ENCODE results near the gene KIAA0513. TPM values are rescaled to one million over a fixed set of nuclear protein-coding genes. Genes with fewer than 3 reads are reported as not detected.

The KIAA0513 gene
- total and polyA plus RNA-seq, 2 donors (not counting 1 experiment from before 2014, with no cell fraction given), result 1.1 to 2.1 TPM

DNA sequence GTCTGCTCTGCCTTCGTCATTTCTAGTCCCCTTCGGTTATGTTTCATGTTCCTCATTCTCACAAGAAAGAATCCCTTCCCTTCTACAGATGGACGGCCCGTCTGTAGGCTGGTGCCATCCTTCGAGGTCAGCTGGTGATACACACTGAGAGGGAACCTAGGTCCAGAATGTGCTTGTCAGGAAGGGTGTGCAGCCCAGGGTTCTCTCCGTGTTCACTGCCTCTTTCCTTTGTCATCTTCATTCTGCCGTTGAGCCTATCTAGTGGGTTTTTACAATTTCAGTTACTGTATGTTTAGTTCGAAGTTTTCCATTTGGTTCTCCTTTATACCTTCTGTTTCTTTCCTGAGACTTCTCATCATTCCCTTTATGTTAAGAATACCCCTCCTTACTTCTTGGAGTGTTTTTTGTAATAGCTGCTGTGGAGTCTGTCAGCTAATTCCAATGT, 18.9 kb downstream of the KIAA0513 start:
- no peak overlapping the region for H3K4me2 ChIP-seq (replicated peaks; ENCODE audit: low read depth, low read length, poor library complexity, severe bottlenecking)
- no peak overlapping the region for H3K9ac ChIP-seq (ENCODE audit: low read length)
- no peak overlapping the region for H3K27ac ChIP-seq (ENCODE audit: low read length in 2 of 2)
- no peak for DNase-seq
- peaks cover 0 to 5% (median 0%) of the 10 kb centered on the region in 3 donors for H3K9me3 ChIP-seq (ENCODE audit: control extremely low read depth in 1 of 3, control insufficient read depth in 2 of 3, insufficient read depth in 1 of 3, low read length in 2 of 3)
- no peaks in the 10 kb centered on the region for H3K4me1 ChIP-seq (ENCODE audit: control insufficient read depth in 2 of 2, insufficient read depth in 2 of 2, low read length in 2 of 2)
- Mint-ChIP-seq H3K4me3 (no peak overlapping the region), H3K27ac (no peak overlapping the region), H3K27me3 (peaks cover 44% of the 10 kb centered on the region), H3K9me3 (ENCODE audit: insufficient read depth) (no peaks in the 10 kb centered on the region), H3K4me1 (no peaks in the 10 kb centered on the region)
- no peak for ATAC-seq (ENCODE audit: low read depth)
- POLR2A ChIA-PET, result no interaction called here
- no peak overlapping the region for H2AFZ ChIP-seq (ENCODE audit: insufficient read depth, low read depth, low read length, poor library complexity, severe bottlenecking)
- CTCF ChIA-PET, result interaction anchor here (1.1 kb wide), 1 partner anchor 19 kb away, joined by 3 read pairs; the partner anchor contains the start of gene KIAA0513
- intact Hi-C loops (cut with micrococcal nuclease), result no loop called here
- no peak overlapping the region for H3K4me3 ChIP-seq (ENCODE audit: control extremely low read depth in 1 of 5, extremely low read depth in 1 of 5, insufficient read depth in 1 of 5, low read depth in 2 of 5, low read length in 4 of 5)
- TF ChIP-seq EZH2 (IDR thresholded peaks at IDR 0.05; ENCODE audit: borderline replicate concordance, insufficient read depth, low read depth, low read length, poor library complexity, severe bottlenecking), result no peak
- H3K79me2 ChIP-seq (ENCODE audit: control insufficient read depth, insufficient read depth, low read length), result no peaks in the 10 kb centered on the region
- H3K27me3 ChIP-seq (replicated peaks in 1 of 4; ENCODE audit: control extremely low read depth in 1 of 4, control insufficient read depth in 3 of 4, insufficient read depth in 4 of 4, low read length in 3 of 4), result peaks cover 0 to 19% (median 0%) of the 10 kb centered on the region in 4 experiments
- no peaks in the 10 kb centered on the region for H4K20me1 ChIP-seq (ENCODE audit: control insufficient read depth, insufficient read depth, low read length, poor library complexity, severe bottlenecking)
- no peaks in the 10 kb centered on the region for H3K36me3 ChIP-seq (replicated peaks in 1 of 2; ENCODE audit: control extremely low read depth in 1 of 2, control insufficient read depth in 1 of 2, extremely low read depth in 1 of 2, insufficient read depth in 2 of 2, low read length in 1 of 2)
- 93% methylated on average over 5 of the region's 8 CpGs for WGBS (ENCODE audit: insufficient coverage)

DNA sequence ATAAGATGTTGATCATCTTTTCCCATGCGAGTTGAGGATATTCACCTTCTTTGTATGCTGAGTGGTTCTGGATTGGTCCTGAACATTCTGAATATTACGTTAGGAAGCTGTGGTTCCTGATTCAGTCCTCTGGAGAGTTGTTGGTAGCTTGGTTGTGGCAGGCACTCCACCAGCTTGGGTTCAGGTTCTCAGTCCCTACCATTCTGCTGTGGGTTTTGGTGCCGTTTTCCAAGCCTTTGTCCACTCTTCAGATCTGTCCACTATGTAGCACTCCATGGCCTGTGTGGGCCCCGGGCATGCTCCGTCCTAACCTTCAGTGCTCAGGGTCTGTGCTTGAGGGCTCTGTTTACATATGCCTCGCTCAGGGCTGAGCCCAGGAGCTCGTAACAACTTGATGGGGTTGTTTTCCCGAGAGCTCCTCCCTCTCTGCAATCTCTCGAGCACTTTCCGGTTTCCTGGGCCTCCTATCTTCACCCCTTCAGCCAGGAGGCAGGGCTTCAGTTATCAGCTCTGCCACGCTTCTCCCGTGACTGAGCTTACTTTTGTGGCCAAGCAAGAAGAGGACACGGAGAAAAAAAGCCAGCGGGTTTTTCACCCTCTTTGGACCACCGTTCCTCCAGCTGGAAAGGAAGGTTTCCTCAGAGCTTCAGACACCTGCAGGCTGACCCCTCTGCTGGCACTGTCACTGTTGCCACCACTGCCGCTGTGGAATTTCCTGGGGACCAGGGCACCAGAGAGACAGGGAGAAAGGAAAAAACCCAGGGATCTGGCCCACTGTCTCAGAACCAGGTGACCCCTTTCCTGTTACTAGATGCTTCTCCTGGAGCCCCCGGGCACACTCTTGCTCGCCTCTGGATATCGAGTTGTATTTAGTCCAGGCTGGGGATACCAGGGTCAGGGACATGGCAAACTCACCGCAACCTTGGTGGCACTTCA, 19.6 kb downstream of the KIAA0513 start:
- no peaks in the 10 kb centered on the region for H3K36me3 ChIP-seq (replicated peaks in 1 of 2; ENCODE audit: control extremely low read depth in 1 of 2, control insufficient read depth in 1 of 2, extremely low read depth in 1 of 2, insufficient read depth in 2 of 2, low read length in 1 of 2)
- no peak overlapping the region for H3K27ac ChIP-seq (ENCODE audit: low read length in 2 of 2)
- no peak overlapping the region for H3K4me3 Mint-ChIP-seq
- H3K27me3 Mint-ChIP-seq, result peaks cover 40% of the 10 kb centered on the region
- H3K4me1 ChIP-seq (ENCODE audit: control insufficient read depth in 2 of 2, insufficient read depth in 2 of 2, low read length in 2 of 2), result no peaks in the 10 kb centered on the region
- H4K20me1 ChIP-seq (ENCODE audit: control insufficient read depth, insufficient read depth, low read length, poor library complexity, severe bottlenecking), result no peaks in the 10 kb centered on the region
- 67% methylated on average over 20 of the region's 20 CpGs for WGBS (ENCODE audit: insufficient coverage)
- H3K27me3 ChIP-seq (replicated peaks in 1 of 4; ENCODE audit: control extremely low read depth in 1 of 4, control insufficient read depth in 3 of 4, insufficient read depth in 4 of 4, low read length in 3 of 4), result peaks cover 0 to 19% (median 0%) of the 10 kb centered on the region in 4 experiments
- ATAC-seq (ENCODE audit: low read depth), result no peak
- TF ChIP-seq, protein P1, sequence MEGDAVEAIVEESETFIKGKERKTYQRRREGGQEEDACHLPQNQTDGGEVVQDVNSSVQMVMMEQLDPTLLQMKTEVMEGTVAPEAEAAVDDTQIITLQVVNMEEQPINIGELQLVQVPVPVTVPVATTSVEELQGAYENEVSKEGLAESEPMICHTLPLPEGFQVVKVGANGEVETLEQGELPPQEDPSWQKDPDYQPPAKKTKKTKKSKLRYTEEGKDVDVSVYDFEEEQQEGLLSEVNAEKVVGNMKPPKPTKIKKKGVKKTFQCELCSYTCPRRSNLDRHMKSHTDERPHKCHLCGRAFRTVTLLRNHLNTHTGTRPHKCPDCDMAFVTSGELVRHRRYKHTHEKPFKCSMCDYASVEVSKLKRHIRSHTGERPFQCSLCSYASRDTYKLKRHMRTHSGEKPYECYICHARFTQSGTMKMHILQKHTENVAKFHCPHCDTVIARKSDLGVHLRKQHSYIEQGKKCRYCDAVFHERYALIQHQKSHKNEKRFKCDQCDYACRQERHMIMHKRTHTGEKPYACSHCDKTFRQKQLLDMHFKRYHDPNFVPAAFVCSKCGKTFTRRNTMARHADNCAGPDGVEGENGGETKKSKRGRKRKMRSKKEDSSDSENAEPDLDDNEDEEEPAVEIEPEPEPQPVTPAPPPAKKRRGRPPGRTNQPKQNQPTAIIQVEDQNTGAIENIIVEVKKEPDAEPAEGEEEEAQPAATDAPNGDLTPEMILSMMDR (IDR thresholded peaks at IDR 0.05), result no peak
- TF ChIP-seq EZH2 (IDR thresholded peaks at IDR 0.05; ENCODE audit: borderline replicate concordance, insufficient read depth, low read depth, low read length, poor library complexity, severe bottlenecking), result no peak
- ChIA-PET CTCF (interaction anchor here (0.6 to 1.1 kb wide), 2 partner anchors 20 to 25 kb away, joined by 3 read pairs; partner anchors contain the start of gene KIAA0513), POLR2A (no interaction called here)
- H3K4me2 ChIP-seq (replicated peaks; ENCODE audit: low read depth, low read length, poor library complexity, severe bottlenecking), result no peak overlapping the region
- H2AFZ ChIP-seq (ENCODE audit: insufficient read depth, low read depth, low read length, poor library complexity, severe bottlenecking), result no peak overlapping the region
- intact Hi-C loops (cut with micrococcal nuclease), result no loop called here
- no peak overlapping the region for H3K4me3 ChIP-seq (ENCODE audit: control extremely low read depth in 1 of 5, extremely low read depth in 1 of 5, insufficient read depth in 1 of 5, low read depth in 2 of 5, low read length in 4 of 5)
- no peak overlapping the region for H3K27ac Mint-ChIP-seq
- H3K79me2 ChIP-seq (ENCODE audit: control insufficient read depth, insufficient read depth, low read length), result no peaks in the 10 kb centered on the region
- H3K9me3 Mint-ChIP-seq (ENCODE audit: insufficient read depth), result no peaks in the 10 kb centered on the region
- DNase-seq, result no peak
- H3K4me1 Mint-ChIP-seq, result no peaks in the 10 kb centered on the region
- H3K9me3 ChIP-seq (ENCODE audit: control extremely low read depth in 1 of 3, control insufficient read depth in 2 of 3, insufficient read depth in 1 of 3, low read length in 2 of 3), result peaks cover 0 to 5% (median 0%) of the 10 kb centered on the region in 3 donors
- H3K9ac ChIP-seq (ENCODE audit: low read length), result no peak overlapping the region
